ENCODE results near the gene ANGEL1.
A peak's percentile ranks its signal among the peaks of the same experiment; 100 is the strongest.

ANGEL1 gene

DNA sequence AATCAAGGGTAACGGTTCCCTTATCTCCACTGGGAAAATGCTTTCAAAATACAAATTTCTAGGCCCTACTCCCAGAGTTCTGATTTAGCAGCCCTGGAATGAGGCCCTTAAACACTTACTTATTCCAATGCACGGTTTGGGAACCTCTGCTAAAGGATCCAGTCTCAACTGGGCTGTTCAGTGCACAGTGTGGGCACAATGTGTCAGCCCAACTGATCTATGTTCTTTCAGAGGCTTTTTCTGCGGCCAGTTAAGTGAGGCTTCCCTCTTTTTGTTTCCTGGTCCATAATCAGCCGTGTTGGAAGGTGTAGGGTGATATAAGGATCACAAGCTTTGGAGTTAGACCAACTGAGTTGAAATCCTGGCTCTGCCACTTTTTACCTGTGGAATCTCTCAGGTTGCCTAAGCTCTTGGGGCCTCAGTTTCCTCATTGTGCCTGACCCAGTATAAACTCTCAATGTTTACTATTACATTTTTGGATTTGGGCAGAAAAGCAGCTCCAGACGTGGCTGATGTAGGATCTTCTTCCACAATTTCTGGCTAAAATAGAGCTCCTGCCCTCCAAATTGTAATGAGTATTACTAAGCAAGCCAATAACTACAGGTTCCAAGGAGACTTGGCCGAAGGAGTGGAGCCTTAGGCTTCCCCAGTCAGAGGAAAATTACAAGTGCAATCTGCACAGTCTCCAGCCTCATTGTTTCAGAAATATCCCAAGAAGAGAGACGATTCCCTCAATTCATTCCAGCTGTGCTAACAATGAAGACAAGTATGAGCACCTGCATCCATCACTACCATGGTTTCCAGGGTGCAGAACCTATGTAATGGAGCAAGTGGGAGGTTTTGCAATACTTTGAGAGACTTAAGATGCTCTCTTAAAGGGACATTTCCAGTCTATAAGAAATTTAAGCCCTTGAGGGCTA lies 2.3 kb upstream of the ANGEL1 start:
- no peak for FAIRE-seq

DNA sequence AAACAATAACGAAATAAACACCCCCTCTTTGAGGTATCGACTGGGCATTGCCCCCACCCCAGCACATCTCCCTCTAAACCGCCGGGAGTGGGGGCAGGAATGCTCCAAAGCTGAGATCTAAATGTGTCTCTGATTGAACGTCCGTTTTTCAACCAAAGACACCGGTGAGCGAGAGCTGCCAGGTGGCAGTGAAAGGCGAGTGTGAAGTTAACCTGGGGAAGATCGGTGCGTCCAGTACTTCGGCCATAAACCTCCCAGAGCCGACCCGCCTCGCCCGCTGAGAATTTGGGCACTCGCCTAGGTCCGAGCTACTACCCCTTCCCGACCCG lies 625 bp downstream of the ANGEL1 start:
- FAIRE-seq, result no peak

DNA sequence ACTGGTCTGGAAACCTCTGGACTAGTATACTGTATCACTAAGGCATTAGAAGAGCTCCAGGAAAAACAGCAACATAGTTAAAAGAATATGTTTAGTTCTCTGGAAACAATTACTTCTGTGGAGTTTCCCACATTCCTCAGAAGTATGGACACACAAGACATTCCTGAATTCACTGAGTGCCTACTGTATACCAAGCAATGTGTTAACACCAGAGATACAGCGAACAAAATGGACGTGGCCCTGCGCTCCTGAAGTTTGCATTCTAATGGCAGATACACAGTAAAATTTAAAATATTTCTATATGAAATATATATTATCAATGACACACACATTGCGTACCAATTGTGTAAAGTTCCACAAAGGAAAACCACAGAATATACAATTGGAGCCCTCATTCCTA lies 1.1 kb downstream of the ANGEL1 start:
- FAIRE-seq, result no peak

DNA sequence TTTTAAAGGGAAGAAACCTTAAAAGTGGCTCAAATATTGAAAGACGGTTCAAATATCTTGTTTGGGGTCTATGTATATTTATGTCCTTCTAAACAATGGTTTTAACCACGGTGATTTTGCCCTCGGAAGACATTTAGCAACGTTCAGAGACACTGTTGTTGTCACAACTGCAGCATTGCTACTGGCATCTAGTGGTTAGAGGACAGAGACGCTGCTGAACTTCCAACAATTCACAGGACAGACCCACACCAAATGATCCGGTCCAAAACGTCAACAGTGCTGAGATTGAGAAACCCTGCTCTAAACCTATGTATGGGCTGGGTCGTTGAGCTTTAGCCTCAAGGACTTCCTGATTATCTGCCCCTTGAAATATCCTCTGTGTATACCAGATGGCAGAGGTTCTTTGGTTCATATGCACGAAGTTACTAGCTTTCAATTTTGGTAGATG lies 1.7 kb downstream of the ANGEL1 start:
- peak; percentile 82 for FAIRE-seq

DNA sequence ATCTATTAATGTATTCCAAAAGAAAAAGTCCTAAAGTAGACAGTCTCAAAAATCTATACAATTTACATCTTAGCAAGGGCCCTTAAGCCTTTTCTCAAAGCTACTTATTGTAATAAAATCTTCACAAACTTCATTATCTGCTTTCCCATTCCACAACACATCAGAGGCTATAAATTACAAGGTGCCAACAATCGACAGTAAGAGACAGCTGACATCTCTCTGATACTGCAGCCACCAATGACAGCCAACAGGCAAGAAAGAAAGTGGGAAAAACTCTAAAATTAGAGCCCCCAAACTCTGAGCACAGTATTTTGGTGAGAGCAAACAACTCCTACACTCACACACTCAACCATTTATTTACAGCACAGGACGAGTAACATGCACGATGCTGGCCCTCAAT lies 2.2 kb downstream of the ANGEL1 start:
- FAIRE-seq, result no peak

DNA sequence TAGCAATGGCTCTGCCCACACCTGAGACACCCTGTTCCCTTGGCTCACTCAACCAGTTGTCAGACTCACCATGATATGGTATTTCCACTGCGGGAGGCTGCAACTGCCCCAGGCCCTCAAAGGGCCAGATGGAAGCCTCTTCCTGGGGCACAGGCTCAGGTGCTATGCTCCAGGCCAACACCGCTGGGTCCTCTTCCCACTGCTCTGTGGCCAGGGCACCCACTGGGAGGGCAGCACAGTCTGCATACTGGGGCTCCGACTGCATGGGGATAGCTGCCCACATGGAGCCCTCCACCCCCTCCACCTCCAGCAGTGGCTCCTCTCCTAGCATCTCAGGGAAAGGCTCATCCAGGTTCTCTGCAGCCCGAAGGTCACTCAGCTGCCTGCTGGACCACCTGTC lies 3.7 kb downstream of the ANGEL1 start:
- FAIRE-seq, result no peak

DNA sequence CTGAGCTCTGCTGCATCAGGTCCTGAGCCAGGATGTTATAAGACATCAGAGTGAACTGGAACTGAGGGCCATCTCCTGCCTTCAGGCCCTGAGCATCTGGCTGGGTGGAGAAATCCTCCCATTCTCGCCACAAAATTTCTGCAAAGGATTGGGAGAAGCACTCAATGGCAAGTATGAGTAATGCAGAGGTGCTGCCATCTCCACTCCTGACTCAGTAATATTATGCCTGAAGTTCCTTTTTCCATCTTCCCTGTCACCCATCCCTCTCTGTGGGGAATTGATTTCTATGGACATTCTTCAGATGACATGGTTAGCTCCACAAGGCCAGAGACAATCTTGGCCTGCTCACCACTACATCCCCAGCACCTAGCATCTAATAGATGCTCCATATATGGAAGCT lies 4.7 kb downstream of the ANGEL1 start:
- no peak for FAIRE-seq

DNA sequence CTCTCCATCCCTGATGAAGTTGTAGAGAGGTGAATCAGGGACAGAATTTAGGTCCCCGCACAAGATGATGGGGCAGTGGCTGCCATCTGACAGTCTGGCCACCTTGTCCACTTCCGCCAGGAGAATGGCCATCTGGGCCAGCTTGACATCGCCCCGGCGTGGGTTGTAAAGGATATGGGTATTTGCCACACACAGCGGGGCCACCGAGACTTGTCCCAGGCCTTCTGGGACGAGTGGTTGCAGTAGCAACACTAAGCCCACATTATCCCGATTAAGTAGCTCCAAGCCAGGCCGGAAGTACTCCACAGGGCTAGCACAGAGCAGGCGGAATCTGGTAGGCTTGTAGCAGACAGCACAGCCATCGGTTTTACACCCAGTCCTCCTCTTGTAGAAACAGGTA lies 6.2 kb downstream of the ANGEL1 start:
- FAIRE-seq, result no peak

DNA sequence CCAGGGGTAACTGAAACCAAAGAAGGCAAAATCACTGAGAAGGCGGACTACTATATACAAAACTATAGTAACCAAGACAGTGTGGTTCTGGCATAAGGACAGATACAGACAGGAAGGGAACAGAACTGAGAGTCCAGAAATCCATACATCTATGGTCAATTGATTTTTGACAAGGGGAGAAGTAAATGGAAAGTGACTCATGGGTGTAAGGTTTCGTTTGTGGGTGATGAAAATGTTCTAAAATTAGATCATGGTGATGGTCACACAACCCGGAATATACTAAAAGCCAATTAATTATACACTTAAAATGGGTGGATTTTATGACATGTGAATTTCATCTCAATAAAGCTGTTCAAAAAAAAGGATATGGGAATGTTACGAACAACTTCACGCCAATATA lies 18.7 kb downstream of the ANGEL1 start:
- FAIRE-seq, result no peak

DNA sequence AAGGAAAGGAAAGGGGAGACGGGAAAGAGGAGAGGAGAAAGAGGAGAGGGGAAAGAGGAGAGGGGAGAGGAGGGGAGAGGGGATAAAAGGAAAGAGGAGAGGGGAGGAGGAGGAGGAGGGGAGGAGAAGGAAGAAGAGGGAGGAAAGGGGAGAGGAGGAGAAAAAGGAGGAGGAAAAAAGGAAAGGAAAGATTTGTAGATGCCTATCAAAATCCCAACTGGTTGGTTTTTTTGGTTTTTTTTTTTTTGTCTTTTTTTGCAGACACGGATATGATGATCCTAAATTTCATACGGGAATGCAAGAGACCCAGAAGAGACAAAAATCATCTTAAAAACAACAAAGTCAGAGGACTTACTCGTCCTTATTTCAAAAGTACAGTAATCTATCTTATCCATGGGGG lies 19.4 kb downstream of the ANGEL1 start:
- no peak for FAIRE-seq

DNA sequence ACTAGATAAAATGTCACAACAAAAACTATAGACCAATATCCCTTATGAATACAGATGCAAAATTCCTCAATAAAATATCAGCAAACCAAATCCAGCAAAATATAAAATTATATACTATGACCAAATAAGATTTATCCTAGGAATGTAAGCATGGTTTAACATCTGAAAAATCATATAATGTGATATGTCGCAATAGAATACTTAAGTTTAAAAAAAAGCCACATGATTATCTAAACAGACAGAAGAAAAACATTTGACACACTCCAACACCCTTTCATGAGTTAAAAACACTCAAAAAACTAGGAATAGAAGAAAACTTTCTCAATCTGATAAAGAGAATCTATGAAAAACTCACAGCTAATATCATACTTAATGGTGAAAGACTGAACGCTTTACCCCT lies 20.3 kb downstream of the ANGEL1 start:
- FAIRE-seq, result peak; percentile 71

DNA sequence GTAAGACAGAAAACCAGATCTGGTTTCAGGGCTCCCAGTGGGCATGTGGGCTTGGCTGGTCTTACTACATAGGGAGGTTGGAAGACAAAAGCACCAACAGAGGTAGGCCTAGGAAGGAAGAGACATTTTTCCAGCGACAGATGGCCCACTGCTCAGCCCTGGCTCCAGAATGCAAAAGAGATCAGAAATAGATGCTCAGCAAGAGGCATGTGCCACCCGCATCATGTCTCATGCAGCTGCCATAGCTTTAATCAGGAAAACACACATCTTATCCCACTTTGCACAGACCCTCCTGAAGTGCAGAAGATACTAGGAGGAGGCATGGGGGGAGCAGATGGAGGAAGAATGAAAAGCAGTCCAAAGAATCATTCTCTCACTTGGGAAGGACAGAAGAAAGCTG lies 26.1 kb downstream of the ANGEL1 start:
- no peak for FAIRE-seq

DNA sequence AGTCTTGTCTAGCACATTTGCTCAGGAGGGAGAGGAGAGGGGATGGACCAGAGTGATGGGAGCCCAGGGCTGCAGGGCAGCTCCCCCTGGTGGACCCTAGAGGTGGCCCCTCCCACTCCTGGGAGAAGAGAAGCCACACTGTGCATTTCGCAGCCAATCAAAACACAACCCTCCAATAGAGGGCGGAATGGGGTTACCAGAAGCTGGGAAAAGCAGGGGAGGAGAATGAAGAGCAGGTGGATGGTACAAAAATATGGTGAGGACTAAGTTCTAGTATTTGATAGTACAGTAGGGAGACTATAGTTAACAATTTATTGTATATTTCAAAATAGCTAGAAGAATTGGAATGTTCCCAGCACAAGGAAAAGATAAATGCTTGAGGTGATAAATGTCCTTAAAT lies 27.8 kb downstream of the ANGEL1 start:
- FAIRE-seq, result no peak

DNA sequence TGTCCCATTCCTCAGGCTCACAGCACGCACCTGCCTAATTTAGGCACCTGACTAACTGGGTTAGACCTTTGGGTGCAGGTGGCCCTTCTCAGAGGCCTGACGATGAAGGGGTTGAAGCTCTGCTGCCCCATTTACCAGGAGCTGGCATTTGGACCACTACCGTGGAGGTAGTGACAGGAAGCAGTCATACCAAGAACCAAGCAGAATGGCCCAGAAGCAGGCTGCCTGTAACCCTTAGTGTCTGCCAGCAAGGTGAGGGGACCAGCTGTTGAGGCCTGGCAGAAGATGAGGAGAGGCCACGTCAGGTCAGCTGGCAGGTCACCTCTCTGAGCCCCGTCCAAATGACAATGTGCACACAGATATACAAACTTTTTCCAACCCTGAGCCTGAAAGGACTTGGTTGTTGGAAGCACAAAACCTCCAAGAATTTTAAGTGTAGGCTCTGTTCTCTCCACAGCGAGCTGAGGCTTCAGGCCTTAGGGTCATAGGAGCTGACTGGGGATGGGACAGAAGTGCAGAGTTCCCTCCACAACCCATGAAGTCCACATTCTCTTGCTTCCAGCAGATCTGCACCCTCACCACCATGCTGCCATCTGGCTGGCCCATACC lies 28.3 kb downstream of the ANGEL1 start:
- FAIRE-seq, result no peak

DNA sequence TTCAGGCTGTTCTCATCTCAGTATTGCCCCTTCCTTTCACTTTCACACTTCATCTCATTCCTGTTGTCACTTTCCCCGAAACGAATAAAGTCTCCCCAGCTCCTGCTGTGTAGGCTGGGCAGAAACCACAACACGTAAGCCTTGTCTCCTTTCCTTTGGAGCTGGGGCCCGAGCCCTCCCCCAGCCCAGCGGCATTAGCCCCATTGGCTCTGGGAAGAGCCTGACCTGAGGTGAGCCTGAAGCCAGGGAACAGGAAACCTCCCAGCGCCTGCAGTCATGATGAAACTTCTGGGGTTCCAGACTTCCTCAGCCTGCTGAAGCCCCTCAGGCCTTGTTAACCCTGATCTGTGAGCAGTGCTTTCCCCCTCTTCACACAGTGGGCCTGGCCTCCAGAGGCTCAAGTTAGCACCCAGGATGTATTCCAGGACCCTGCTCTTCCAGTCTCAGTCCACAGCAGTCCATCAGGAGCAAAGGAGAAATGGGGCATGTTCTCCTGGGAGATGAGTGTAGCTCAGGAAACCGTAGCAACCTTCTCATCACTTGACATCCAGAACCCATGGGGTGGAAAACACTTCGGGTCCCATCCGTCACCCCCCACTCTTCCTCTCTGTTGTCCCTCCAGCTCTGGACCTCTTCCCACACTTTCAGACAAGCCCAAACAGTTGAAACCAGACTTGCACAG lies 29.7 kb downstream of the ANGEL1 start:
- FAIRE-seq, result no peak

DNA sequence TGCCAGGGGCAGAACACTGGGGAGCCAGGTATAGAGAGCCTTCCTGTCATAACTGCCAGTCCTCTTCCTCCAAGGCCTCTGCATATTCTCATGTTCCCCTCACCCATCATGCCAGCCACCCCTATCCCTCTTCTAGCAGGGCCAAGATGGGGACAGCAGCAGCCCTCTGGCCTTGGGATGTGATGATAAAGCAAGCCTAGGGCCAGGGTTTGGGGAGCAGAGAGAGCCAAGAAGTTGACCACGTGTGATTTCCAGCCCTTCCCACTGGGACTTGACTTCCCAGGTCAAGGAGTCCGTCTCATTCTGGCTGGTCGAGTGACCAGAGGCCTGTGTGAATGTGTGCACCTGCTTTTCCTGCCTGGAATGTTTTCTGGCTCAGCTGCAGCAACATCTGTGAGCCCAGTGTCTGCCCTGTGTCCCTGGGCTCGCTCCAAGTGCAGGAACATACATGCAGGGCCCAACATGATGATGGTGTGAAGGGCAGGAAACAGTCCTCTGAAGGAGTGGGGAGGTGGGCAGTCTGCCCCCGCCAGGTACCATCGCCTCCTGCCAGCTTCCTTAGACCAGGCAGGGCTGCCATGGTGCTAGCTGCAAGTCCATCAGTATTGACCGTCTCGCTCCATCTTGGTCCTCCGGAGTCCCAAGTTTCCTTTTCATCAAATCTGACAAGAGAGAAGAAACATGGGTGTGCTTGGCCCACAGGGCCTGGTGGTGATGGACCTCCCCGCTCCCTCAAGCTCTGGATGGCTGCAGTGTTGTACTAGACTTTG lies 30.4 kb downstream of the ANGEL1 start:
- FAIRE-seq, result no peak

DNA sequence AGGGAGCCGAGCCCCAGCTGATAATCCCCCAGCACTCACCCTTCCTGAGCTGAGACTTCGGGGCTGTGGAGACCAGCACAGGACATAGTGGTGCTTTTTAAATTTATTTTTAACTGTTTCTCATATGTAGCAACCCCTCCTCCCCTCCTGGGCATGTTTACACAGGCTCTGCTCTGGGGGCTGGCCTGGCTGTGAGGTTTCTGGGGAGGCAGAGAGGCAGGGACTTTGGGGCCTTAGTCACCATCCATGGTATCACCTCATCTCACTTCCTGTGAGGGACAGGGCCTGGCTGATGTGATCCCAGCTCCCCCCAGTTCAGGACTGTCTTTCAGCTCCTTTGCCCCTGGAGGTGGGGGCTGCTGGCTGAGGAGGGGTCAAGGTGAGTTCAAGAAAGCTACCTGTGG lies 31.0 kb downstream of the ANGEL1 start:
- no peak for FAIRE-seq

DNA sequence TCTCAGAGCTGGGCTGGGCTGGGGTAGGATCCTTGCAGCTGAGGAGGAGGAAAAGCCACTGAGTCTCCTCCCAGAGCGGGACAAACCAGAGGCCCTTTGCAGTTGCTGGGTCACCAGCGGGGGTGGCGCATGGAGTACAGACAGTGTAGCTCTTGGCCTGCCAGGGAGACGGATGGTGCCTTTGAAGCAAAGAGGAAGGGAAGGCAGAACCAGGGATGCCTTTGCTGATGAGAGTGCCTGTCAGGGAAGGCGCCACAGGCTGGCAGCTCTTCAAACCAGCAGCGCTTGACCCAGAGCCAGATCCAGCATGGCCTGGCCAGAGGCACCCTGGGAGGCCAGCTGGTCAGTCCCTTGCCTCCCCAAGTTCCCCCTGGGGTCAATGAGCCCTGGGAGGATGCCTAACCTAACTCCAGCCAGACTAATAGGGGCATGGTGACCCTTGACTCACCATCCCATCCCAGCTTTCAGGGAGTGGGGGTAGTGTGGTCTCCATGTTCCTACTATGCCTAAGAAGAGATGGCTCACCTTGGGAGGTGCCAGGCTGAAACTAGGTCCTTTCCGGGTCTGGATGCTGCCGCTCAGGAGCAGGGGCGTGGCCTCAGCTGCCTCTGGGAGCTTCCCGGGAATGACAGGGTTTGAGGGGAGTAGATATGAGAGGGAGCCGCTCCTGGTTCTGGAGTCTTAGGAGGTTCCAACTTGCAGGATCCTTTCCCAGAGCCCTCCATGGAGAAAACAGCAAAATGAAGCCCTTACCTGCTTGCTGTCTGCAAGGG lies 31.6 kb downstream of the ANGEL1 start:
- no peak for FAIRE-seq

DNA sequence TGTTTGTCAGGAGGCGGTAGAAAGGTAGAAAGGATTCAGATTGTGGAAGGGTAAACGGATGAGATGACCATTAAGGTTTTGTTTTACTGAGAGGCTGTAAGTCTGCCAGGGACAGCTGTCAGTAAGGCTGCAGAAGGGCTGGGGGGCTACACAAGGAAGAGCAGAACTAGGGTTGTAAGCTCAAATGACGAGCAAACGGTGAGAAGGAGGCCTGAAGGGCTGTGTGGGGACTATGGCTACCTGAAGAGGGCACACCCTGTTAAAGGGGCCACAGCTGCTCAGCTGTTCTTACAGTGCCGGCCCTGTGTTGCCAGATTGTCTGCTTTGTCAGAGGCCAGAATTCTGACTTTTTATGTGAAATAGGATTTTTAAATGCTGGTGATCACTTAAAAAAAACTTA lies 32.3 kb downstream of the ANGEL1 start:
- no peak for FAIRE-seq

DNA sequence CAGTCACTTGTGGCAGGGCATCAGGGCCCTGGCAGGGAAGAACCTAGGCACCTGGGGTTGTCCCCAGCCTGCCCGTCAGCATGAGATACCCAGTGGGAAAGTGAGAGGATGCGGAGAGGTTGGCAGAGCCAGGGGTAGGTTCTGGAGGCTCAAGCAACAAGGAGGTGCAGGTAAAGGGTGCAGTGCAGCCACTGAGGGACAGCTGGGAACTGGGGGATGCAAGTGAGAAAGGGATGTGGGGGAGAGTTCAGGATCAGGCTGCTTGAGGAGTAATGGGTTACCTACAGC lies 32.7 kb downstream of the ANGEL1 start:
- FAIRE-seq, result no peak

DNA sequence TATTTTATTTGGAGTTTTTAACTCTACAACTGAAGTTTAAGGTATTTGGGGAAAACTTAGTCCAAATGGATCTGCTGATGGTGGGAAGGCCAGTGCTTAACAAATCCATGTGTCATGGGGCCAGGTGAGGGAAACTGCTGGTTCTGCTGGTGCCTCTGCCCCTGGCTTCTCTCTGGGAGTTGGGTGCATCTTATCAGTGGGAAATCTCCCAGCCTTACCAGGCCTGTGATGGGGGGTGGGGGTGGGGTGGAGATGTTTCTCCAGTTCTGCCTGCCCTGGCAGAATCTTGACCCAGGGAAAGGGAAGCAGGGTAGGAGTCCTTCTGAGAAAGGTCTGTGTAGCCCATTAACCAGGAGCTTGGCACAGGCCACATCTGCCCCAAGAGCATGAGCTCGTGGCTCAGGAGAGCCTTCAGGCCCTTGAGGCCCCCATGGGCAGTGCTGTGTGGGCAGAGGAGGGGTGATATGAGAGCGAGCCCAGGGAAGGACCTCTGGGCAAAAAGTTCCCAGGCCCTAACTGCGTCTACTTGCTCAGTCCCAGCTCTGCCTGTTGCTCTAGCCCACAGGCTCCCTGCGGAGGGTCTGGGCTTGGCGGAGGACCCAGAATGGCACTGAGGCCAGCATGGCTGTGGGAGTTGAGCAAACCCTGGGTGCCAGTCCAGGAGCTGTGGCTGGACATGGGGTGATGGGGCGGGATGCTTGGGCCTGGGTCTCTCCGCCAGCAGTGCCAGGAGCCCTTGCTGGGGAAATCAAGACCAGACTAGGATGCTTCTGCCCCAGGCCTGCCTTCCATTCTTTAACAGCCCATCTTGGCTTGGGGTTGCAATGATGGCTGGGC lies 33.2 kb downstream of the ANGEL1 start:
- FAIRE-seq, result no peak

Measured in islet of Langerhans (tissue), 1 donor.